ENCODE results near the gene KLRC3.
"Not testable (repeated sequence)": the region's sequence is repeated elsewhere in the genome, so short reads cannot be mapped to it uniquely, and the experiment has no call there.

The KLRC3 gene

GRCh38 chr12:10385166-10385613 lies 35.2 kb downstream of the KLRC3 start:
- Histone ChIP-seq H3K36me3 (ENCODE audit: control insufficient read depth in 1 of 2, insufficient read depth in 2 of 2, low read depth in 1 of 2, low read length in 2 of 2) (peaks cover 0 to 12% of the 10 kb centered on the region in 2 experiments), H2BK12ac (ENCODE audit: low read length in 2 of 2) (no peak overlapping the region), H2BK120ac (ENCODE audit: low read depth, low read length) (no peak overlapping the region), H3K9me3 (ENCODE audit: control insufficient read depth, low read length) (peaks cover 7% of the 10 kb centered on the region), H3K23ac (ENCODE audit: low read length in 2 of 2) (no peak overlapping the region), H3K18ac (ENCODE audit: low read depth in 1 of 2, low read length in 2 of 2) (no peak overlapping the region), H3K4me1 (ENCODE audit: control insufficient read depth, insufficient read depth, low read depth, low read length) (no peaks in the 10 kb centered on the region), H3K4ac (ENCODE audit: low read depth in 1 of 2, low read length in 2 of 2) (no peak overlapping the region), H3K9ac (ENCODE audit: low read length) (no peak overlapping the region), H2BK15ac (ENCODE audit: low read depth, poor library complexity, severe bottlenecking) (no peak overlapping the region), H4K91ac (ENCODE audit: low read length) (no peak overlapping the region), H3K4me2 (ENCODE audit: low read length, poor library complexity, severe bottlenecking) (no peak overlapping the region), H2BK5ac (ENCODE audit: low read depth, low read length, poor library complexity, severe bottlenecking) (no peak overlapping the region), H3K27me3 (ENCODE audit: control insufficient read depth in 1 of 2, insufficient read depth in 1 of 2, low read length in 2 of 2) (no peaks in the 10 kb centered on the region), H2AFZ (ENCODE audit: low read depth, low read length) (no peak overlapping the region), H3K4me3 (ENCODE audit: insufficient read depth in 1 of 2, low read depth in 1 of 2, low read length in 2 of 2) (no peak overlapping the region), H3K14ac (ENCODE audit: low read length in 2 of 2) (no peak overlapping the region), H4K8ac (ENCODE audit: low read length) (no peak overlapping the region), H2AK5ac (ENCODE audit: low read length, severe bottlenecking) (no peak overlapping the region), H3K27ac (ENCODE audit: low read length, poor library complexity, severe bottlenecking) (no peak overlapping the region), H3K79me1 (replicated peaks; ENCODE audit: low read length, poor library complexity, severe bottlenecking) (no peaks in the 10 kb centered on the region)
- peak; percentile 77 for DNase-seq
- 35% methylated on average over 1 of the region's 2 CpGs for WGBS

- no peak overlapping the region for H2BK5ac ChIP-seq (ENCODE audit: low read depth, low read length, poor library complexity, severe bottlenecking)
- H3K4me1 ChIP-seq (ENCODE audit: control insufficient read depth, insufficient read depth, low read depth, low read length): no peaks in the 10 kb centered on the region
- H3K18ac ChIP-seq (ENCODE audit: low read depth in 1 of 2, low read length in 2 of 2): no peak overlapping the region
- H3K9ac ChIP-seq (ENCODE audit: low read length): no peak overlapping the region
- no peak overlapping the region for H2BK12ac ChIP-seq (ENCODE audit: low read length in 2 of 2)
- H2AFZ ChIP-seq (ENCODE audit: low read depth, low read length): no peak overlapping the region
- no peak overlapping the region for H3K23ac ChIP-seq (ENCODE audit: low read length in 2 of 2)
- H3K79me1 ChIP-seq (replicated peaks; ENCODE audit: low read length, poor library complexity, severe bottlenecking): no peaks in the 10 kb centered on the region
- DNase-seq: no peak
- H3K4ac ChIP-seq (ENCODE audit: low read depth in 1 of 2, low read length in 2 of 2): no peak overlapping the region
- no peaks in the 10 kb centered on the region for H3K27me3 ChIP-seq (ENCODE audit: control insufficient read depth in 1 of 2, insufficient read depth in 1 of 2, low read length in 2 of 2)
- no peak overlapping the region for H3K27ac ChIP-seq (ENCODE audit: low read length, poor library complexity, severe bottlenecking)
- H2AK5ac ChIP-seq (ENCODE audit: low read length, severe bottlenecking): no peak overlapping the region
- H3K4me2 ChIP-seq (ENCODE audit: low read length, poor library complexity, severe bottlenecking): no peak overlapping the region
- no peak overlapping the region for H4K8ac ChIP-seq (ENCODE audit: low read length)
- no peak overlapping the region for H2BK15ac ChIP-seq (ENCODE audit: low read depth, poor library complexity, severe bottlenecking)
- H3K14ac ChIP-seq (ENCODE audit: low read length in 2 of 2): no peak overlapping the region
- H3K36me3 ChIP-seq (ENCODE audit: control insufficient read depth in 1 of 2, insufficient read depth in 2 of 2, low read depth in 1 of 2, low read length in 2 of 2): peaks cover 0 to 12% of the 10 kb centered on the region in 2 experiments
- 98% methylated on average over 3 of the region's 3 CpGs for WGBS
- no peak overlapping the region for H4K91ac ChIP-seq (ENCODE audit: low read length)
- peaks cover 7% of the 10 kb centered on the region for H3K9me3 ChIP-seq (ENCODE audit: control insufficient read depth, low read length)
- H3K4me3 ChIP-seq (ENCODE audit: insufficient read depth in 1 of 2, low read depth in 1 of 2, low read length in 2 of 2): no peak overlapping the region
- no peak overlapping the region for H2BK120ac ChIP-seq (ENCODE audit: low read depth, low read length)
Measured at GRCh38 chr12:10384191-10384590, 36.2 kb downstream of the KLRC3 start.

GRCh38 chr12:10381928-10382628 lies 38.3 kb downstream of the KLRC3 start:
- Histone ChIP-seq H2AFZ (ENCODE audit: low read depth, low read length) (no peak overlapping the region), H3K27ac (ENCODE audit: low read length, poor library complexity, severe bottlenecking) (no peak overlapping the region), H2BK15ac (ENCODE audit: low read depth, poor library complexity, severe bottlenecking) (no peak overlapping the region), H3K9ac (ENCODE audit: low read length) (no peak overlapping the region), H3K79me1 (replicated peaks; ENCODE audit: low read length, poor library complexity, severe bottlenecking) (no peaks in the 10 kb centered on the region), H3K4me1 (ENCODE audit: control insufficient read depth, insufficient read depth, low read depth, low read length) (no peaks in the 10 kb centered on the region), H3K14ac (ENCODE audit: low read length in 2 of 2) (no peak overlapping the region), H2BK120ac (ENCODE audit: low read depth, low read length) (no peak overlapping the region), H2BK5ac (ENCODE audit: low read depth, low read length, poor library complexity, severe bottlenecking) (no peak overlapping the region), H4K8ac (ENCODE audit: low read length) (no peak overlapping the region), H3K4ac (ENCODE audit: low read depth in 1 of 2, low read length in 2 of 2) (no peak overlapping the region), H3K18ac (ENCODE audit: low read depth in 1 of 2, low read length in 2 of 2) (no peak overlapping the region), H3K9me3 (ENCODE audit: control insufficient read depth, low read length) (peaks cover 7% of the 10 kb centered on the region), H2BK12ac (ENCODE audit: low read length in 2 of 2) (no peak overlapping the region), H3K4me2 (ENCODE audit: low read length, poor library complexity, severe bottlenecking) (no peak overlapping the region), H3K23ac (ENCODE audit: low read length in 2 of 2) (no peak overlapping the region), H2AK5ac (ENCODE audit: low read length, severe bottlenecking) (no peak overlapping the region), H3K27me3 (ENCODE audit: control insufficient read depth in 1 of 2, insufficient read depth in 1 of 2, low read length in 2 of 2) (no peaks in the 10 kb centered on the region), H3K36me3 (ENCODE audit: control insufficient read depth in 1 of 2, insufficient read depth in 2 of 2, low read depth in 1 of 2, low read length in 2 of 2) (peaks cover 0 to 12% of the 10 kb centered on the region in 2 experiments), H4K91ac (ENCODE audit: low read length) (no peak overlapping the region), H3K4me3 (ENCODE audit: insufficient read depth in 1 of 2, low read depth in 1 of 2, low read length in 2 of 2) (no peak overlapping the region)
- WGBS: 100% methylated on average over 1 of the region's 4 CpGs
- no peak for DNase-seq

GRCh38 chr12:10378737-10379136 lies 41.7 kb downstream of the KLRC3 start:
- H2BK12ac ChIP-seq (ENCODE audit: low read length in 2 of 2); H4K91ac ChIP-seq (ENCODE audit: low read length); H2BK15ac ChIP-seq (ENCODE audit: low read depth, poor library complexity, severe bottlenecking); H3K4ac ChIP-seq (ENCODE audit: low read depth in 1 of 2, low read length in 2 of 2); H2BK120ac ChIP-seq (ENCODE audit: low read depth, low read length); H3K4me3 ChIP-seq (ENCODE audit: insufficient read depth in 1 of 2, low read depth in 1 of 2, low read length in 2 of 2); H3K9ac ChIP-seq (ENCODE audit: low read length); H2AFZ ChIP-seq (ENCODE audit: low read depth, low read length); DNase-seq; H4K8ac ChIP-seq (ENCODE audit: low read length); H2AK5ac ChIP-seq (ENCODE audit: low read length, severe bottlenecking); H3K79me1 ChIP-seq (replicated peaks; ENCODE audit: low read length, poor library complexity, severe bottlenecking); H3K4me1 ChIP-seq (ENCODE audit: control insufficient read depth, insufficient read depth, low read depth, low read length); H3K27ac ChIP-seq (ENCODE audit: low read length, poor library complexity, severe bottlenecking); H3K23ac ChIP-seq (ENCODE audit: low read length in 2 of 2); H3K14ac ChIP-seq (ENCODE audit: low read length in 2 of 2); H3K27me3 ChIP-seq (ENCODE audit: control insufficient read depth in 1 of 2, insufficient read depth in 1 of 2, low read length in 2 of 2); H2BK5ac ChIP-seq (ENCODE audit: low read depth, low read length, poor library complexity, severe bottlenecking); H3K9me3 ChIP-seq (ENCODE audit: control insufficient read depth, low read length); H3K4me2 ChIP-seq (ENCODE audit: low read length, poor library complexity, severe bottlenecking); H3K18ac ChIP-seq (ENCODE audit: low read depth in 1 of 2, low read length in 2 of 2): not testable (repeated sequence)
- peaks cover 0 to 17% of the 10 kb centered on the region in 2 experiments for H3K36me3 ChIP-seq (ENCODE audit: control insufficient read depth in 1 of 2, insufficient read depth in 2 of 2, low read depth in 1 of 2, low read length in 2 of 2)
- no CpG with 5 or more reads among the region's 2 CpGs for WGBS

All from mesenchymal stem cell (in vitro differentiated cells and primary cell).